LNCAP (cell line): Measurements from ENCODE around the gene ZNF532.

Experiments used
- TF ChIP-seq, protein P1 (sequence below): fragments of 450-650 bp; IDR thresholded peaks from 2 replicates; pipeline ENCODE4 v1.5.1; 2017; ENCODE audit warnings: mild to moderate bottlenecking

Gene ZNF532

DNA sequence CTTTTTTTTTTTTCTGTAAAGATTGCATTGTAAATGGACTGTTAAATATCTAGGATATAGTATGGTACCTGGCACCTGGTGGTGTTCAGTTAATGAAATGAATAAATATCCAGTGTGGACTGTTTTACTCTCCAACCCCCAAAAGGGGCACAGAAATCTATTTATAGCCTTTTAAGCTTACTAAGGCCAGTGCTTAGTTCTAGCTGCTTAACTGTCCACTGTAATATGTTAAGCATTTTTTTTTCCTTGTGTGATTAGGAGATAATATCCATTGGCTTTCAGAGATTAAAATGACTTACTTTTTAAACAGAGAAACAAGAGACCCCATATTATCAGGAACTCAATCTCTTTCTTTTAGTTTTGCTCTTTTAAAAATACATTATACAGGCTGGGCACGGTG lies 84.4 kb downstream of the ZNF532 start:
- TF ChIP-seq, protein P1, sequence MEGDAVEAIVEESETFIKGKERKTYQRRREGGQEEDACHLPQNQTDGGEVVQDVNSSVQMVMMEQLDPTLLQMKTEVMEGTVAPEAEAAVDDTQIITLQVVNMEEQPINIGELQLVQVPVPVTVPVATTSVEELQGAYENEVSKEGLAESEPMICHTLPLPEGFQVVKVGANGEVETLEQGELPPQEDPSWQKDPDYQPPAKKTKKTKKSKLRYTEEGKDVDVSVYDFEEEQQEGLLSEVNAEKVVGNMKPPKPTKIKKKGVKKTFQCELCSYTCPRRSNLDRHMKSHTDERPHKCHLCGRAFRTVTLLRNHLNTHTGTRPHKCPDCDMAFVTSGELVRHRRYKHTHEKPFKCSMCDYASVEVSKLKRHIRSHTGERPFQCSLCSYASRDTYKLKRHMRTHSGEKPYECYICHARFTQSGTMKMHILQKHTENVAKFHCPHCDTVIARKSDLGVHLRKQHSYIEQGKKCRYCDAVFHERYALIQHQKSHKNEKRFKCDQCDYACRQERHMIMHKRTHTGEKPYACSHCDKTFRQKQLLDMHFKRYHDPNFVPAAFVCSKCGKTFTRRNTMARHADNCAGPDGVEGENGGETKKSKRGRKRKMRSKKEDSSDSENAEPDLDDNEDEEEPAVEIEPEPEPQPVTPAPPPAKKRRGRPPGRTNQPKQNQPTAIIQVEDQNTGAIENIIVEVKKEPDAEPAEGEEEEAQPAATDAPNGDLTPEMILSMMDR: no peak

DNA sequence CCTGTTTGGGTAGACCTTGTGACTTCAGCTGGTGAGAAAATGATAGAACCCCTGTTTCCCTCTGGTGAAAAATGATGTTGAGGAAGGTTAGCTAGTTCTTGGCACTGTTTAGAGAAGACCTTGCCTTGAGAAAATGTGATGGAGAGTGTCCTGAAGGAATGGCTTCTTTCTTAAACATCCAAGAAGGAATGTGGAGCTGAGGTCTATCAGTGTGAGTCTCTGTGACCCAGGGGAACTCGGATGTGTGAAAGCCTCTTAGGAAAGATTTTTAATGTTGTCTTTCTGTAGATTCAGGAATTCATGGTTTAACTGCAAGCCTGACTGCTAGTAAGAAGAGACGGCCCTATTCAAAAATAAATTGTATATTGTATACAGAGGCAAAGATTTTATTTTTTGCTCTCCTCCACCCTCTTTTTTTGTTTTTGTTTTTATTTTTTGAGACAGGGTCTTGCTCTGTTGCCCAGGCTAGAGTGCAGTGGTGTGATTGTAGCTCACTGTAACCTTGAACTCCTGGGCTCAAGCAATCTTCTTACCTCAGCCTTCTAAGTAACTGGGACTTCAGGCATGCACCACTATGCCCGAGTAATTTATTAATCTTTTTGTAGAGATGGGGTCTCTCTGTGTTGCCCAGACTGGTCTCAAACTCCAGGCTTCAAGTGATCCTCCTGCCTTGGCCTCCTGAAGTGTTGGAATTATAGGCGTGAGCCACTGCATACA lies 87.5 kb downstream of the ZNF532 start:
- TF ChIP-seq, protein P1: no peak

DNA sequence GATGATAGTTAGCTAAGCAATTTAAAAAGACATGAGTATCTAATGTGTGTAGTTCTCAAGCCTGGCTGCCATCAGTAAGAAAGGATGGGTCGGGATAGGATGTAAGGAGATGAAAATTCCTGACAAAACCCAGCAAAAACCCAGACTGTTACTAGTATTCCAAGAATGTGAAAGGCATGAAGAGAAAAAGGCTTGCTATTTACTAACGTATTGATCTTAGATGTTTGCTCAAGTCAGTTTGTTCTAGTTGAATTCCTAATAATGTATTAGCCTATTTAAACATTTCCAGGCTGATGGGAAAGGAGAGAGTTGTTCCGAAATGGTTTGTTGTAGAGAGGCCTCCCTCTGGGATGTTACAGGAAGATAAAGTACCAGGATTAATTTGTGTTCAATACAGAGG lies 88.2 kb downstream of the ZNF532 start:
- TF ChIP-seq, protein P1: no peak

DNA sequence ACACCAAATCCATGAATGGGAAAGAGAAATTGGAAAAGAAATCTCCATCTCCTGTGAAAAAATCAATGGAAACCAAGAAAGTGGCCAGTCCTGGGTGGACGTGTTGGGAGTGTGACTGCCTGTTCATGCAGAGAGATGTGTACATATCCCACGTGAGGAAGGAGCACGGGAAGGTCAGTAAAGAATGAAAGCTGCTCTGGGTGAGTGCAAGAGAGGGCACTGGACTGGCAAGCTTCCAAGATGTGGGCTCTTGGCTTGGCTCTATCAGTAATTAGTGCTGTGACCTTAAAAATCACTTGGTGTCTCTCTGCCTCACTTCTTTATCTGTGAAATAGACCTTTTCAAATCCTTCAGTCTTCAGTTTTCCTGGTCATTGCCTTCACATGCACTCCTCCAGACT lies 89.0 kb downstream of the ZNF532 start:
- TF ChIP-seq, protein P1: no peak

DNA sequence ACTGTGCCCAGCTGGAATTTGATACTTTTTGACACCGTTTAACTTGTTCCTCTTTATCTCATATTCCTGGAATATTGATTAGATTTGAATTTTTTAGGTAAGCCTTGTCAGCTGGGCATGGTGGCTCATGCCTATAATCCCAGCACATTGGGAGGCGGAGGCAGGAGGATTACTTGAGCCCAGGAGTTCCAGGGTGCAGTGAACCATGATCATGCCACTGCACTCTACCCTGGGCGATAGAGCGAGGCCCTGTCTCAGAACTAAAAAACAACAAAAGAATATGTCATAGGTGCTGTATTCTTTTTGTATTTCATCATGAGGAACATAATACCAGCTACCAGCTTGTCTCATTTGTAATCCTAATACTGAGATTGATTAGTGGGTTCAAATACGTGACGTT lies 90.3 kb downstream of the ZNF532 start:
- TF ChIP-seq, protein P1: no peak

DNA sequence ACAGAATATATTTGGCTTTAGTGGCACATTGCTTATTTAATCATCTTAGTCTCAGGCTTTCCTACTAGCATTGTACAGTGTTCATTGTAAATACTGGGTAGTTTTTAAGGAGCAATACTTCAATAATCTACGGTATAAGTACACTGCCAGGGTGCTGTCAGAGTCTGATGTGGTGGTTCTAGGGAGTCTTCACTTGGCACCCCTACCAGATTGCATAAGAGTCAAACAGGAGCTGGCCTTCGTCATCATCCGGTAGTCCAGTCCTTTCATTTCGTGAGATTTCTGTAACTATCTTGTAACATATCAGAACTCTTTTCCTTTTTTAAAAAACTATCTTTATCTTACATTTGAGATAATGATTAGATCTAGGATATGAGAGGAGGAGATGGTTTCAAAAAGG lies 91.1 kb downstream of the ZNF532 start:
- TF ChIP-seq, protein P1: no peak

DNA sequence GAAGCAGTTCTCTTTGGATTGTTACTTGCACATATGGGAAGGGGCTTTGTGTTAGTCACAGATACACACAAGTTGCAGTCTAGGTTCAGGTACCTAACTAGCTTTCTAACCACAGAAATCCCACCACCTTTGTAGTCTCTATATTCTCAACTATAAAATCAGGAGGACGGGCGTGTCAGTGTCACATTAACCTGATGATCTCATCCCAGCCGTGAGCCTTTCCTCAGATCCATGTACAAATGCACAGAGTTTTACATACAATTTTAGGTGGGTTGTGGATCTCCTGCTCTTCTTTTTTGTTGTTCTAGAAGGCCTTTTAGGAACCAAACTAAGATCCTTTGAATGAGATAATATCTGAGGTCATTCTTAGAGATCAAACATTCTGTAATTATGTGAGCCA lies 94.0 kb downstream of the ZNF532 start:
- TF ChIP-seq, protein P1: no peak

DNA sequence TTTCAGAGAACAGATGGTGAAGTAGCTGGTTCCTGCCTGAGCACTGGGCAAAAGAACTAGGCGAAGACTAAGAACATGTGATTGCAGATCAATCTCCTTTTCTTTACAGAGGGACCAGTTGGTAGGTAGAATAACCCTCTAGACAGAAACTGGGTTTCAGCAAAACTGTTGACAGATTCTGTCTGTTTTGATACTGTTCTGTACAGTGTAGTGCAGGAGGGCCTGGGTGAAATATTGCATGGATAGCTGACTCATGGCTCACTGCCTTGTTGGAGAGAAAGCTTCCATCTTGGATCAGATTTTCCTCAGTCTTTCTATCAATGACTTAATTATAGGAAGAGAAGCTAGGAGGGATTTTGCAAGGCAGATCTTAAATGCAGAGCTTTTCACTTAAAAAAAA lies 95.8 kb downstream of the ZNF532 start:
- TF ChIP-seq, protein P1: no peak
